HG03442 (cell line): ENCODE data around the gene ATP5ME.

Experiments used
- ATAC-seq: cut with Tn5 transposase; IDR thresholded peaks from one replicate; pipeline ENCODE4 v1.9.1; 2021; ENCODE audit warnings: mild to moderate bottlenecking, moderate library complexity; ENCODE audit not compliant: unreplicated experiment

ATP5ME gene

GRCh38 chr4:623914-624566 is 50.0 kb downstream of the ATP5ME start:
- no peak for ATAC-seq

DNA sequence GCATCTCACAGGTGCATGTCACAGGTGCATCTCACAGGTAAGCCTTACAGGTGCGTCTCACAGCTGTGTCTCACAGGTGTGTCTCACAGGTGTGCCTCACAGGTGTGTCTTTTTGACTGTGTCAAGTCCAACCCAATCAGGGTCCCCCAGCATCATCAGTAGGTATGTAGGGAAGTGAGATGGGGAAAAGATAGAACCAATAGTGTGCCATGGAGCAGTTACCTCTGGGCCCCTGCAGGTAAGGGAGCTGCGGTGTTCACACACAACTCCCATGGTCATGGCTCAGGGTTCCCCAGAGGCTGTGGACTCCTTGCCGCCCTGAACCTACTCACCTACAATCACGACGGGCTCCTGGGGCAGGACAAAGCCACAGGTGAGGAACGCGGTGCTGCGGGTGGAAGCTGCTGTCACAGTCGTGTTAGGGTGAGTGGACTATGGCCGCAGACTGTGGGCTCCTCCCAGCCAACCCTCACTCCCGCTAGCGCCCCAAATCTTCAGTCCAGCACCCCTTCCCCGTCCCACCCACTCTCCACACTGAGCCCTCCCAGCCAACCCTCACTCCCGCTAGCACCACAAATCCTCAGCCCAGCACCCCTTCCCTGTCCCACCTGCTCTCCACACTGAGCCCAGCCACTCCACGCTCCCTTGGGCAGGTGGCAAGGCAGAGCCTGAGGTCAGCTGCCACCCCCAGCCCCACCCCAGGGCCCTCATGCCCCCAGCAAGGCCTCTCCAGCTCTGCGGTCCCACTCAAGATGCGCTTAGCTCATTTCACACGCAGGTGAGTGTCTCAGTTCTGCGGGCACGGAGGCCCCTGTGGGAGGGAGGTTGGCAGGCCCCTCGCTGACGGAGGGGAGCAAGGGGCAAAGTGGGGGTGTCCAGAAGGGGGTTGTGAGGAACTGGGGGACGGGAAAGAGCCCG is 50.8 kb downstream of the ATP5ME start:
- ATAC-seq, result no peak
